CD4-positive, alpha-beta memory T cell (primary cell): ENCODE results near the gene FAM111A. TPM values are rescaled to one million over a fixed set of nuclear protein-coding genes. Genes with fewer than 3 reads are reported as not detected.

Experiments used
- CTCF ChIA-PET: fragments of 350-600 bp; sonication (Branson Sonifier 250); formaldehyde crosslinking; loops from one replicate; lab custom pipeline; 2021; ENCODE audit warnings: inconsistent platforms; ENCODE audit not compliant: partially characterized antibody; lab: Charles Lee
- POLR2A ChIA-PET: fragments of 350-600 bp; sonication (Branson Sonifier 250); formaldehyde crosslinking; loops from one replicate; lab custom pipeline; 2021; ENCODE audit not compliant: partially characterized antibody; lab: Charles Lee
- DNase-seq, 5 donors: peaks; one replicate each; pipeline versions ENCODE4 v3.0.0 to v3.0.0-alpha.2; 2020 to 2022; ENCODE audit warnings: mixed read lengths in 1 of 5
- H3K27ac ChIP-seq: one replicate; pipeline ENCODE4 v1.7.0; 2013; ENCODE audit warnings: low read depth, low read length
- H3K27me3 ChIP-seq: 2 replicates; pipeline ENCODE4 v1.7.0; 2013; ENCODE audit warnings: mild to moderate bottlenecking, low read length, moderate library complexity; ENCODE audit not compliant: insufficient read depth
- H3K36me3 ChIP-seq: 2 replicates; pipeline ENCODE4 v1.7.0; 2013; ENCODE audit warnings: mild to moderate bottlenecking, low read length, moderate library complexity; ENCODE audit not compliant: insufficient read depth
- H3K4me1 ChIP-seq: 2 replicates; pipeline ENCODE4 v1.7.0; 2013; ENCODE audit warnings: mild to moderate bottlenecking, low read length, moderate library complexity; ENCODE audit not compliant: insufficient read depth
- H3K4me3 ChIP-seq, 2 donors: one replicate each; pipeline ENCODE4 v1.7.0; 2013; ENCODE audit warnings: low read length in 2 of 2, mild to moderate bottlenecking in 1 of 2
- H3K9me3 ChIP-seq, 2 donors: one replicate each; pipeline ENCODE4 v1.7.0; 2013; ENCODE audit warnings: low read length in 2 of 2, control low read depth in 1 of 2; ENCODE audit not compliant: control insufficient read depth in 1 of 2
- H3K27ac Mint-ChIP-seq, 7 donors: one replicate each; pipeline ENCODE4 v1.8.0; 2020 to 2021; ENCODE audit warnings: mixed read lengths in 7 of 7, mild to moderate bottlenecking in 6 of 7, inconsistent platforms in 3 of 7, moderate library complexity in 3 of 7
- H3K27me3 Mint-ChIP-seq, 2 donors: one replicate each; pipeline ENCODE4 v1.8.0; 2020 to 2021; ENCODE audit warnings: mixed read lengths in 2 of 2
- H3K36me3 Mint-ChIP-seq, 2 donors: one replicate each; pipeline ENCODE4 v1.8.0; 2020 to 2021; ENCODE audit warnings: mixed read lengths in 2 of 2, inconsistent platforms in 1 of 2, mild to moderate bottlenecking in 1 of 2
- H3K4me1 Mint-ChIP-seq, 4 donors: one replicate each; pipeline ENCODE4 v1.8.0; 2020 to 2021; ENCODE audit warnings: mixed read lengths in 4 of 4, mild to moderate bottlenecking in 1 of 4
- H3K4me3 Mint-ChIP-seq, 8 donors: one replicate each; pipeline ENCODE4 v1.8.0; 2020 to 2021; ENCODE audit warnings: mixed read lengths in 8 of 8, mild to moderate bottlenecking in 7 of 8, moderate library complexity in 6 of 8, inconsistent platforms in 3 of 8
- H3K9me3 Mint-ChIP-seq, 8 donors: one replicate each; pipeline ENCODE4 v1.8.0; 2020 to 2021; ENCODE audit warnings: mixed read lengths in 8 of 8, mild to moderate bottlenecking in 5 of 8, inconsistent platforms in 3 of 8, moderate library complexity in 1 of 8
- intact Hi-C: fragments of 100-400 bp; cut with micrococcal nuclease; formaldehyde crosslinking; loops from one replicate; pipeline ENCODE4 v1.15.1; 2023
- polyA plus RNA-seq, 2 donors: library from polyadenylated mRNA; unstranded; fragments of 300-500 nt; fragmentation: Illumina TruSeq; gene quantifications; one replicate each; pipeline ENCODE4 v1.2.3, GENCODE V29; 2021
- total RNA-seq, 2 experiments: library from RNA; stranded (reverse); gene quantifications; one replicate each; pipeline ENCODE4 v1.2.3, GENCODE V29; 2021

The FAM111A gene
- total and polyA plus RNA-seq, 4 experiments from 2014 or later, result 22.8 to 130 (median 77.7) TPM

DNA sequence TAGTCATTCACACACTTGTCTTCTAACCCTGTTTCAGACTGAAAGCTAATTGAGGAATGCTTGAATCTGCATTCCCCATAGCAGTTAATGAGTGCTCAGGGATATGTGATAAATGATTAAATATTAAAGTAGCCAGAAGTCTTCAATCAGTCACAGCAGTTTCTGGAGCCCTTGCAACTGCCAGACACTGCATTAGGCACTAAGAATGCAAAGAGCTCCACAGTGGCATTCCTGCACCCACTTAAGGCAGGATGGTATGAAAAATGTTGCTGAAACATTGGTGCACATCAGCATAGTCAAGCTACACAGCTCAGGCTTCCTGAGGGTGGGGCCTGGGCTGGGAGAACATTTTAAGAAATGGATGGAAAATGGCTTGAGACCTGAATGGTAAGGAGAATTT lies 35.7 kb downstream of the FAM111A start:
- Mint-ChIP-seq H3K4me1 (peaks cover under 1 to 19% (median 2%) of the 10 kb centered on the region in 4 donors), H3K27me3 (no peaks in the 10 kb centered on the region), H3K4me3 (no peak overlapping the region), H3K27ac (no peak overlapping the region), H3K9me3 (peaks cover 0 to 7% (median under 1%) of the 10 kb centered on the region in 8 donors), H3K36me3 (no peaks in the 10 kb centered on the region)
- no peak for DNase-seq
- Histone ChIP-seq H3K27ac (no peak overlapping the region), H3K9me3 (no peaks in the 10 kb centered on the region), H3K4me1 (peaks cover 2% of the 10 kb centered on the region), H3K27me3 (no peaks in the 10 kb centered on the region), H3K4me3 (no peak overlapping the region), H3K36me3 (no peaks in the 10 kb centered on the region)
- intact Hi-C loops, result loop anchor here (10.0 kb wide), 1 partner anchor 376 kb away; no protein-coding TSS in a partner anchor
- ChIA-PET CTCF (interaction anchor here (0.7 to 1.2 kb wide), 3 partner anchors 8 to 125 kb away, joined by 3 to 5 read pairs (median 3); no protein-coding TSS in a partner anchor), POLR2A (no interaction called here)

DNA sequence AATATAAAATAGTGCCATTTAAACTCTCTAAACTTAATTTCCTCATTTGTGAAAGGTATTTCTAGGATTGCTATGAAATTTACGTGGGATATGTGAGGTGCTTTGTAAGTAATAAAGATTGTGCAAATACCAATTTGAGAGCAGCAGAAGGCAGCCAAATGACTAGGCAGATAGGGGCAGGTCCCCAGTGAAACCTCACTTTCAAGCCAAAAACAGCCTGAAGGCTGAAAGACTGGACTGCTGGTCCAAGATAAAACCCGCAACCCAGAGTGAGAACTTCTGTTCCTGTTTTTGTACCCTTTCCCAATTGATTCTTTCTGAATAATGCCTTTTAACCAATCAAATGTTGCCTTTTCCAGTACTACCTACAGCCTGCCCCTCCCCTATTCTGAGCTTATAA lies 36.5 kb downstream of the FAM111A start:
- H3K27ac Mint-ChIP-seq, result no peak overlapping the region
- Histone ChIP-seq H3K27me3 (no peaks in the 10 kb centered on the region), H3K4me1 (no peaks in the 10 kb centered on the region), H3K4me3 (no peak overlapping the region), H3K27ac (no peak overlapping the region), H3K36me3 (no peaks in the 10 kb centered on the region), H3K9me3 (no peaks in the 10 kb centered on the region)
- H3K9me3 Mint-ChIP-seq, result peaks cover 0 to 7% (median under 1%) of the 10 kb centered on the region in 8 donors
- POLR2A ChIA-PET, result no interaction called here
- intact Hi-C loops, result loop anchor here (10.0 kb wide), 1 partner anchor 376 kb away; no protein-coding TSS in a partner anchor
- no peaks in the 10 kb centered on the region for H3K27me3 Mint-ChIP-seq
- no peak overlapping the region for H3K4me3 Mint-ChIP-seq
- H3K36me3 Mint-ChIP-seq, result no peaks in the 10 kb centered on the region
- peaks cover 0 to 13% (median under 1%) of the 10 kb centered on the region in 4 donors for H3K4me1 Mint-ChIP-seq
- CTCF ChIA-PET, result interaction anchor here (11.6 kb wide), 1 partner anchor 6 kb away, joined by 205 read pairs; the partner anchor contains the start of gene DTX4
- no peak for DNase-seq

GRCh38 chr11:59180168-59180776 lies 37.6 kb downstream of the FAM111A start:
- DNase-seq, result no peak
- no peak overlapping the region for H3K4me3 Mint-ChIP-seq
- Histone ChIP-seq H3K27me3 (no peaks in the 10 kb centered on the region), H3K9me3 (no peaks in the 10 kb centered on the region), H3K4me3 (no peak overlapping the region), H3K4me1 (no peaks in the 10 kb centered on the region), H3K36me3 (no peaks in the 10 kb centered on the region), H3K27ac (no peak overlapping the region)
- intact Hi-C loops, result no loop called here
- ChIA-PET CTCF (interaction anchor here (1.1 to 11.6 kb wide), 4 partner anchors 7 to 32 kb away, joined by 3 to 205 read pairs (median 8); partner anchors contain the start of gene DTX4), POLR2A (interaction anchor here (1.0 kb wide), 1 partner anchor 8 kb away, joined by 3 read pairs; the partner anchor contains the start of gene DTX4)
- peaks cover 0 to 1% (median 0%) of the 10 kb centered on the region in 4 donors for H3K4me1 Mint-ChIP-seq
- no peak overlapping the region for H3K27ac Mint-ChIP-seq
- peaks cover 0 to 7% (median under 1%) of the 10 kb centered on the region in 8 donors for H3K9me3 Mint-ChIP-seq
- no peaks in the 10 kb centered on the region for H3K27me3 Mint-ChIP-seq
- no peaks in the 10 kb centered on the region for H3K36me3 Mint-ChIP-seq

GRCh38 chr11:59180907-59181306 lies 38.3 kb downstream of the FAM111A start:
- Histone ChIP-seq H3K36me3 (no peaks in the 10 kb centered on the region), H3K4me1 (no peaks in the 10 kb centered on the region), H3K4me3 (no peak overlapping the region), H3K9me3 (no peaks in the 10 kb centered on the region), H3K27ac (no peak overlapping the region), H3K27me3 (no peaks in the 10 kb centered on the region)
- Mint-ChIP-seq H3K27me3 (no peaks in the 10 kb centered on the region), H3K36me3 (no peaks in the 10 kb centered on the region), H3K9me3 (peaks cover 0 to 7% (median under 1%) of the 10 kb centered on the region in 8 donors), H3K4me3 (no peak overlapping the region), H3K27ac (no peak overlapping the region), H3K4me1 (no peaks in the 10 kb centered on the region)
- ChIA-PET CTCF (interaction anchor here (1.1 to 11.6 kb wide), 4 partner anchors 8 to 33 kb away, joined by 3 to 205 read pairs (median 8); partner anchors contain the start of gene DTX4), POLR2A (interaction anchor here (1.0 kb wide), 1 partner anchor 9 kb away, joined by 3 read pairs; the partner anchor contains the start of gene DTX4)
- DNase-seq, result no peak
- intact Hi-C loops, result no loop called here

GRCh38 chr11:59181746-59182456 lies 39.2 kb downstream of the FAM111A start:
- H3K36me3 ChIP-seq, result no peaks in the 10 kb centered on the region
- H3K4me3 Mint-ChIP-seq, result no peak overlapping the region
- H3K27me3 Mint-ChIP-seq, result no peaks in the 10 kb centered on the region
- no peaks in the 10 kb centered on the region for H3K9me3 ChIP-seq
- H3K27ac ChIP-seq, result no peak overlapping the region
- no peak overlapping the region for H3K27ac Mint-ChIP-seq
- intact Hi-C loops, result loop anchor here (1.0 kb wide), 1 partner anchor 11 kb away; no protein-coding TSS in a partner anchor
- peaks cover 0 to 7% (median under 1%) of the 10 kb centered on the region in 8 donors for H3K9me3 Mint-ChIP-seq
- H3K27me3 ChIP-seq, result no peaks in the 10 kb centered on the region
- CTCF ChIA-PET, result interaction anchor here (0.9 to 11.6 kb wide), 6 partner anchors 9 to 100 kb away, joined by 3 to 205 read pairs (median 7); partner anchors contain the start of gene DTX4
- H3K36me3 Mint-ChIP-seq, result no peaks in the 10 kb centered on the region
- H3K4me1 Mint-ChIP-seq, result no peaks in the 10 kb centered on the region
- no peaks in the 10 kb centered on the region for H3K4me1 ChIP-seq
- no peak for DNase-seq
- no peak overlapping the region for H3K4me3 ChIP-seq
- POLR2A ChIA-PET, result interaction anchor here (0.6 to 1.2 kb wide), 2 partner anchors 9 to 10 kb away, joined by 4 read pairs; partner anchors contain the start of gene DTX4

DNA sequence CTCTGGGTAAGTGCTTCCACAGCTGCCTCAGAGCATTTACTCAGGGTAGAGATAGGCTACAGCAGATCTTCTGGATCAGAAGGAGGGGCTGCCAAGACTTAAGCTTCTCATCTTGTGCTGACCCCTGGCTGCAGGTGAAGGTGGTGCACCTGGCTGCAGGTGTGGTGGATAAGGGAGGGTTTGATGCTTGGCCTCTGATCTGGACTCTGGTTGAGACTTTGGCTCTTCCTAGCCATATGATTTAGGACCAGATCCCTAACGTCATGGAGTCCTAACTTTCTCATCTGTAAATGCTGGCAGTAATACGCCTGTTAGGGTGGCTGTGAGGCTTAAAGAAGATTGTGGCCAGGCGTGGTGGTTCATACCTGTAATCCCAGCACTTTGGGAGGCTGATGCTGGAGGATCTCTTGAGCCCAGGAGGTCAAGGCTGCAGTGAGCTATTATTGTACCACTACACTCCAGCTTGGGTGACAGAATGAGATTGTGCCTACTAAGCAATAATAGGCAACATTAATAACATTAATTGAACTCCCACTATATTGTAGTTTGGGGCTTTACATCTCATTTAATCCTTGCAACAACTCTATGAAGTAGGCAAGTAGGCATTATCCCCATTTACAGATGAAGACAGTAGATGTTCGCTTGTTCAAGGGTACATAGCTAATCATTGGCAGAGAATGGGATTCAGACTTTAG lies 39.9 kb downstream of the FAM111A start:
- peak overlapping the region in 1 of 7 donors; percentile 30 for H3K27ac Mint-ChIP-seq
- H3K4me1 Mint-ChIP-seq, result no peaks in the 10 kb centered on the region
- Histone ChIP-seq H3K27me3 (no peaks in the 10 kb centered on the region), H3K27ac (no peak overlapping the region), H3K36me3 (no peaks in the 10 kb centered on the region), H3K4me1 (no peaks in the 10 kb centered on the region), H3K9me3 (no peaks in the 10 kb centered on the region), H3K4me3 (no peak overlapping the region)
- peak in 1 of 5 donors; percentile 19 for DNase-seq
- intact Hi-C loops, result loop anchor here (1.0 kb wide), 1 partner anchor 11 kb away; no protein-coding TSS in a partner anchor
- no peak overlapping the region for H3K4me3 Mint-ChIP-seq
- H3K9me3 Mint-ChIP-seq, result peaks cover 0 to 7% (median under 1%) of the 10 kb centered on the region in 8 donors
- no peaks in the 10 kb centered on the region for H3K27me3 Mint-ChIP-seq
- no peaks in the 10 kb centered on the region for H3K36me3 Mint-ChIP-seq
- ChIA-PET POLR2A (interaction anchor here (0.6 to 1.2 kb wide), 2 partner anchors 10 to 11 kb away, joined by 4 read pairs; partner anchors contain the start of gene DTX4), CTCF (interaction anchor here (0.9 to 11.6 kb wide), 6 partner anchors 10 to 99 kb away, joined by 3 to 205 read pairs (median 4); partner anchors contain the start of gene DTX4)
